Right atrium auricular region (tissue), 2 donors: ENCODE measurements around the gene SCAF4. TPM values are rescaled to one million over a fixed set of nuclear protein-coding genes. Genes with fewer than 3 reads are reported as not detected.

ENCODE experiments used
- DNase-seq: peaks from one replicate; pipeline ENCODE4 v3.0.0-alpha.2; 2019; ENCODE audit warnings: low spot score
- H3K27ac ChIP-seq, 2 donors: fragments of 200-600 bp; sonication (generic); 1 replicate in 1 of 2; 2 replicates in 1 of 2; pipeline ENCODE4 v1.5.1; 2016 to 2019
- H3K27me3 ChIP-seq, 2 donors: fragments of 200-600 bp; sonication (generic); one replicate each; pipeline versions ENCODE4 v1.5.1 to v1.6.0; 2017 to 2019
- H3K36me3 ChIP-seq: fragments of 200-600 bp; sonication (generic); one replicate; pipeline ENCODE4 v1.5.1; 2016
- H3K4me1 ChIP-seq, 2 donors: fragments of 200-600 bp; sonication (generic); one replicate each; pipeline versions ENCODE4 v1.5.1 to v1.6.0; 2017 to 2019
- H3K4me3 ChIP-seq, 2 donors: fragments of 200-600 bp; sonication (generic); 1 replicate in 1 of 2; 2 replicates in 1 of 2; pipeline ENCODE4 v1.5.1; 2017 to 2019; ENCODE audit warnings: mild to moderate bottlenecking in 1 of 2, moderate library complexity in 1 of 2
- H3K9me3 ChIP-seq, 2 donors: fragments of 200-600 bp; sonication (generic); one replicate each; pipeline ENCODE4 v1.5.1; 2019
- CTCF ChIP-seq, 2 donors: fragments of 200-600 bp; sonication (generic); IDR thresholded peaks; one replicate each; pipeline ENCODE4 v1.5.1; 2019; ENCODE audit warnings: antibody characterized with exemption in 2 of 2
- total RNA-seq, 2 donors: library from RNA; depleted of rRNA; stranded (reverse); fragments of >200 nt; gene quantifications; one replicate each; pipeline ENCODE4 v1.1.0, GENCODE V29; 2016

The SCAF4 gene
- total RNA-seq, 2 donors from 2014 or later = 8.8 to 12.2 TPM

GRCh38 chr21:31733551-31734149 is 1.7 kb upstream of the SCAF4 start:
- no peaks in the 10 kb centered on the region for H3K9me3 ChIP-seq
- no peak for DNase-seq
- H3K4me1 ChIP-seq = peaks cover 0 to 37% of the 10 kb centered on the region in 2 donors
- no peaks in the 10 kb centered on the region for H3K27me3 ChIP-seq
- no peaks in the 10 kb centered on the region for H3K36me3 ChIP-seq
- TF ChIP-seq CTCF (IDR thresholded peaks at IDR 0.05) = no peak
- no peak overlapping the region for H3K27ac ChIP-seq
- H3K4me3 ChIP-seq = no peak overlapping the region

GRCh38 chr21:31732597-31733550 is 956 bp upstream of the SCAF4 start:
- TF ChIP-seq CTCF (IDR thresholded peaks at IDR 0.05) = no peak

GRCh38 chr21:31731056-31731856 is 662 bp downstream of the SCAF4 start:
- Histone ChIP-seq H3K27me3 (no peaks in the 10 kb centered on the region), H3K4me1 (peaks cover 0 to 52% of the 10 kb centered on the region in 2 donors), H3K36me3 (no peaks in the 10 kb centered on the region), H3K27ac (peak overlapping the region; percentile 96 to 98), H3K9me3 (no peaks in the 10 kb centered on the region), H3K4me3 (peak overlapping the region; percentile 97 to 99)
- TF ChIP-seq CTCF (IDR thresholded peaks at IDR 0.05) = peak in 1 of 2 donors; percentile 17
- DNase-seq = no peak

More at GRCh38 chr21:31732597-31733550, 956 bp upstream of the SCAF4 start:
- DNase-seq = no peak
- Histone ChIP-seq H3K36me3 (no peaks in the 10 kb centered on the region), H3K27me3 (no peaks in the 10 kb centered on the region), H3K4me1 (peaks cover 0 to 39% of the 10 kb centered on the region in 2 donors), H3K27ac (peak overlapping the region; percentile 89 to 91), H3K4me3 (peak overlapping the region; percentile 62 to 97), H3K9me3 (no peaks in the 10 kb centered on the region)

GRCh38 chr21:31730712-31731055 is 1.2 kb downstream of the SCAF4 start:
- H3K27ac ChIP-seq = peak overlapping the region; percentile 96 to 98
- no peak for TF ChIP-seq CTCF (IDR thresholded peaks at IDR 0.05)
- no peaks in the 10 kb centered on the region for H3K9me3 ChIP-seq
- H3K4me3 ChIP-seq = peak overlapping the region; percentile 97 to 99
- DNase-seq = no peak
- peaks cover 0 to 53% of the 10 kb centered on the region in 2 donors for H3K4me1 ChIP-seq
- H3K27me3 ChIP-seq = no peaks in the 10 kb centered on the region
- no peaks in the 10 kb centered on the region for H3K36me3 ChIP-seq

- Histone ChIP-seq H3K27ac (no peak overlapping the region), H3K27me3 (no peaks in the 10 kb centered on the region), H3K9me3 (no peaks in the 10 kb centered on the region), H3K36me3 (no peaks in the 10 kb centered on the region), H3K4me1 (peaks cover 0 to 53% of the 10 kb centered on the region in 2 donors), H3K4me3 (peak overlapping the region in 1 of 2 donors; percentile 97)
- no peak for TF ChIP-seq CTCF (IDR thresholded peaks at IDR 0.05)
- DNase-seq = no peak
Measured at GRCh38 chr21:31729622-31730343, 2.1 kb downstream of the SCAF4 start.
